ENCODE measurements around the gene PRPSAP2.

DNA sequence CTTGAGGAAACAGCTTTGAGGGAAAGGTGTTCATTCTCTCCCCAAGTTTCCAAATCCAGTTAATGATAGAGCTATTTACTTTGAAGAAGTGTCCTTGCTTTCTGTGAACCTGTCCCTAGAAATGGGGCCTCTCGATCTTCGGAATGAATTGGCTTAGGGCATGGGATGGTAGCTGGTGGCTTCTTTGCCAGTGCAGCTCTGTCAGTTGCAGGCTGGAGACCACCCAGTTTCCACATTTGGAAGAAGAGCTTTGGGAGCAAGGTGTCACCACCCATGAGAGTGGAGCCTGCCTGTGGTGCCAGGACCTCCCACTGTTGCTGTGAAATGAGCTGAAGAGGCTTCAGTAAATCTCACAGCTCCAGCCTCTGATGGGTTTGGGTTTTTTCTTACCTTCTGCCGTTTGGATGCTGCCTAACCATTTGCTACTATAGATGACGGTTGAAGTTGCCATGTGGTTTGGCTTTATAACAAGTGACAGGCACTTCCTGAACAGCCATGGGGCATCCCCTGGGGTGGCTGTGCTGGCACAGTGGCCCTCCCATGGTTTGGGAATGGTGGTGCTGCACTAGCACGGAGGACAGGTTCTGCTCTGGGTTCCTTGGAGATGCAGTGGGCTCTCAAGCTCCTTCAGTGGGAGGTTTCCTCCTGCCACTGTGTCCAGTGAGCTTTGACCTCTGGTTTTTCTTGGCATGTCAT lies 74.6 kb downstream of the PRPSAP2 start:
- TF ChIP-seq POLR2A (IDR thresholded peaks at IDR 0.05; ENCODE audit: borderline replicate concordance, extremely low read depth, insufficient read depth, insufficient read length) (no peak), EGR1 (IDR thresholded peaks at IDR 0.05; ENCODE audit: low read depth) (no peak)

All from HCT116 (cell line).